Testis (tissue), 2 donors: ENCODE measurements around the gene HOMER2.

Experiments used
- CTCF ChIP-seq, 3 experiments: fragments of 450-650 bp in 2 of 3; fragments of 200-600 bp in 1 of 3; sonication (generic) in 1 of 3; IDR thresholded peaks; one replicate each; pipeline ENCODE4 v1.5.1; 2016 to 2019; ENCODE audit warnings: antibody characterized with exemption in 3 of 3, mild to moderate bottlenecking in 2 of 3, moderate library complexity in 1 of 3
- POLR2A ChIP-seq: fragments of 450-650 bp; IDR thresholded peaks from one replicate; pipeline ENCODE4 v1.6.1; 2017; ENCODE audit warnings: antibody characterized with exemption, mild to moderate bottlenecking, moderate library complexity

- TF ChIP-seq CTCF (IDR thresholded peaks at IDR 0.05) (no peak), POLR2A (no peak)
These were observed 99.5 kb downstream of the HOMER2 start for GRCh38 chr15:82852941-82853561.
